Measurements from ENCODE around the gene CHD1L. TPM values are rescaled to one million over a fixed set of nuclear protein-coding genes. Genes with fewer than 3 reads are reported as not detected.

The CHD1L gene
- total and polyA plus RNA-seq, 2 of the 4 experiments (the other 2 are of a cell fraction), result 31.2 to 47.5 TPM

DNA sequence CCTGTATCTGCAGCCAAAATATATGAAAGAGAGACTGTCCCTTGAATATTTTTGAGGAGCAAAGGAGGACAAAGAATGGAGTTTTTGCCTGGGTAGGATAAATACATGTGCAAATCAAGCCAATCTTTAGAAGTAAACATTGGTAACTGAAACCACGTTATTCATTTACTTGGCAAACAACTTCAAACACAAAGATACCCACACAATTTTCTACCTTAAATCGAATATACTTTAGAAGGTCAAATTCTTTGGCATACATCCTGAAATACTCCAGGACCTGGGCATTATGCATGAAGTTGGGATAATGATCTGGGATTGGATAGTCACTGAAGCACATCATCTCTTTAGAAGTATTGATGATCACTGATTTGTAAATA, 27.0 kb upstream of the CHD1L start:
- Histone ChIP-seq H4K91ac (ENCODE audit: insufficient read depth, low read depth, low read length) (no peak overlapping the region), H4K8ac (ENCODE audit: low read depth in 2 of 2, low read length in 2 of 2) (no peak overlapping the region), H3K4me1 (ENCODE audit: control insufficient read depth, insufficient read depth, low read length) (no peaks in the 10 kb centered on the region), H2AFZ (replicated peaks; ENCODE audit: low read length, poor library complexity) (no peak overlapping the region), H3K9me1 (ENCODE audit: insufficient read depth, low read length) (no peaks in the 10 kb centered on the region; the same call in 1 of the 2 replicates), H2BK15ac (ENCODE audit: low read depth, low read length) (no peak overlapping the region), H3K56ac (ENCODE audit: extremely low read depth, insufficient read depth, low read length) (no peak overlapping the region), H2AK9ac (replicated peaks; ENCODE audit: low read depth, low read length, poor library complexity) (no peak overlapping the region), H3K9ac (ENCODE audit: low read depth, low read length) (no peak overlapping the region), H3K9me3 (ENCODE audit: control insufficient read depth, insufficient read depth, low read length) (no peaks in the 10 kb centered on the region), H2BK120ac (ENCODE audit: low read depth, low read length) (no peak overlapping the region), H3K4me3 (ENCODE audit: insufficient read depth, low read depth, low read length) (no peak overlapping the region), H3K27ac (ENCODE audit: insufficient read depth, low read length) (no peak overlapping the region), H3K79me1 (ENCODE audit: low read depth in 1 of 2, low read length in 2 of 2) (no peaks in the 10 kb centered on the region), H2BK20ac (ENCODE audit: low read depth, low read length) (no peak overlapping the region), H3K4me2 (ENCODE audit: low read depth, low read length) (no peak overlapping the region), H3K27me3 (ENCODE audit: control insufficient read depth, insufficient read depth, low read length) (no peaks in the 10 kb centered on the region), H4K20me1 (ENCODE audit: insufficient read depth, low read length) (no peaks in the 10 kb centered on the region), H2BK5ac (ENCODE audit: low read depth, low read length, poor library complexity, severe bottlenecking) (no peak overlapping the region), H3K36me3 (ENCODE audit: control insufficient read depth, insufficient read depth, low read length) (no peaks in the 10 kb centered on the region), H4K5ac (ENCODE audit: low read depth, low read length) (no peak overlapping the region), H3K23ac (ENCODE audit: low read depth, low read length) (no peak overlapping the region), H2AK5ac (ENCODE audit: low read depth, low read length) (no peak overlapping the region), H3K4ac (ENCODE audit: low read depth, low read length) (no peak overlapping the region), H3K14ac (replicated peaks; ENCODE audit: low read depth, low read length) (no peak overlapping the region), H3K18ac (ENCODE audit: low read depth, low read length) (no peak overlapping the region)
- no TSS peak for BruUV-seq (replicated peaks)
- dilution Hi-C loops (cut with HindIII; ENCODE audit: low sequenced_read_pairs, unreplicated experiment), result no loop called here
- DNase-seq (no peak), ATAC-seq (ENCODE audit: low read depth) (no peak)
- ChIA-PET CTCF (no interaction called here), POLR2A (ENCODE audit: unreplicated experiment) (no interaction called here)
- WGBS, 2 experiments (ENCODE audit: extremely low coverage in 2 of 2, insufficient read length in 1 of 2), result no CpG with 5 or more reads among the region's 2 CpGs
- intact Hi-C loops (cut with micrococcal nuclease), result no loop called here
- in situ Hi-C loops (cut with MboI; ENCODE audit: low sequenced_read_pairs), result no loop called here
- TF ChIP-seq NFE2L2 (IDR thresholded peaks at IDR 0.05; ENCODE audit: low read depth, low read length) (no peak), CEBPB (IDR thresholded peaks at IDR 0.05; ENCODE audit: low read depth, low read length) (no peak), MAZ (IDR thresholded peaks at IDR 0.05; ENCODE audit: borderline replicate concordance, low read depth, low read length) (no peak), BHLHE40 (IDR thresholded peaks at IDR 0.05; ENCODE audit: low read depth, low read length) (no peak), MXI1 (IDR thresholded peaks at IDR 0.05; ENCODE audit: borderline replicate concordance, low read depth, low read length) (no peak), CHD1 (IDR thresholded peaks at IDR 0.05; ENCODE audit: low read depth, low read length) (no peak), FOS (IDR thresholded peaks at IDR 0.05; ENCODE audit: low read depth, low read length) (no peak), RAD21 (IDR thresholded peaks at IDR 0.05; ENCODE audit: low read length) (no peak), POLR2A (IDR thresholded peaks at IDR 0.05; ENCODE audit: low read depth, low read length) (no peak), RCOR1 (IDR thresholded peaks at IDR 0.05; ENCODE audit: insufficient replicate concordance, low read length) (no peak), MAFK (IDR thresholded peaks at IDR 0.05; ENCODE audit: low read depth, low read length) (no peak), SMC3 (IDR thresholded peaks at IDR 0.05; ENCODE audit: low read depth, low read length) (no peak), RFX5 (IDR thresholded peaks at IDR 0.05; ENCODE audit: low read depth, low read length) (no peak)
- TF ChIP-seq, protein P1, sequence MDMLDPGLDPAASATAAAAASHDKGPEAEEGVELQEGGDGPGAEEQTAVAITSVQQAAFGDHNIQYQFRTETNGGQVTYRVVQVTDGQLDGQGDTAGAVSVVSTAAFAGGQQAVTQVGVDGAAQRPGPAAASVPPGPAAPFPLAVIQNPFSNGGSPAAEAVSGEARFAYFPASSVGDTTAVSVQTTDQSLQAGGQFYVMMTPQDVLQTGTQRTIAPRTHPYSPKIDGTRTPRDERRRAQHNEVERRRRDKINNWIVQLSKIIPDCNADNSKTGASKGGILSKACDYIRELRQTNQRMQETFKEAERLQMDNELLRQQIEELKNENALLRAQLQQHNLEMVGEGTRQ (IDR thresholded peaks at IDR 0.05; ENCODE audit: low read depth, low read length), result no peak
- TF ChIP-seq, protein P2, sequence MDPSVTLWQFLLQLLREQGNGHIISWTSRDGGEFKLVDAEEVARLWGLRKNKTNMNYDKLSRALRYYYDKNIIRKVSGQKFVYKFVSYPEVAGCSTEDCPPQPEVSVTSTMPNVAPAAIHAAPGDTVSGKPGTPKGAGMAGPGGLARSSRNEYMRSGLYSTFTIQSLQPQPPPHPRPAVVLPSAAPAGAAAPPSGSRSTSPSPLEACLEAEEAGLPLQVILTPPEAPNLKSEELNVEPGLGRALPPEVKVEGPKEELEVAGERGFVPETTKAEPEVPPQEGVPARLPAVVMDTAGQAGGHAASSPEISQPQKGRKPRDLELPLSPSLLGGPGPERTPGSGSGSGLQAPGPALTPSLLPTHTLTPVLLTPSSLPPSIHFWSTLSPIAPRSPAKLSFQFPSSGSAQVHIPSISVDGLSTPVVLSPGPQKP (IDR thresholded peaks at IDR 0.05; ENCODE audit: borderline replicate concordance, low read depth, low read length), result no peak
- TF ChIP-seq, protein P3, sequence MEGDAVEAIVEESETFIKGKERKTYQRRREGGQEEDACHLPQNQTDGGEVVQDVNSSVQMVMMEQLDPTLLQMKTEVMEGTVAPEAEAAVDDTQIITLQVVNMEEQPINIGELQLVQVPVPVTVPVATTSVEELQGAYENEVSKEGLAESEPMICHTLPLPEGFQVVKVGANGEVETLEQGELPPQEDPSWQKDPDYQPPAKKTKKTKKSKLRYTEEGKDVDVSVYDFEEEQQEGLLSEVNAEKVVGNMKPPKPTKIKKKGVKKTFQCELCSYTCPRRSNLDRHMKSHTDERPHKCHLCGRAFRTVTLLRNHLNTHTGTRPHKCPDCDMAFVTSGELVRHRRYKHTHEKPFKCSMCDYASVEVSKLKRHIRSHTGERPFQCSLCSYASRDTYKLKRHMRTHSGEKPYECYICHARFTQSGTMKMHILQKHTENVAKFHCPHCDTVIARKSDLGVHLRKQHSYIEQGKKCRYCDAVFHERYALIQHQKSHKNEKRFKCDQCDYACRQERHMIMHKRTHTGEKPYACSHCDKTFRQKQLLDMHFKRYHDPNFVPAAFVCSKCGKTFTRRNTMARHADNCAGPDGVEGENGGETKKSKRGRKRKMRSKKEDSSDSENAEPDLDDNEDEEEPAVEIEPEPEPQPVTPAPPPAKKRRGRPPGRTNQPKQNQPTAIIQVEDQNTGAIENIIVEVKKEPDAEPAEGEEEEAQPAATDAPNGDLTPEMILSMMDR (conservative IDR thresholded peaks at IDR 0.05; ENCODE audit: low read depth, low read length), result no peak

Measured in IMR-90 (cell line).